ENCODE measurements around the gene SSTR3. TPM values are rescaled to one million over a fixed set of nuclear protein-coding genes. Genes with fewer than 3 reads are reported as not detected.

SSTR3 gene
- total and polyA plus RNA-seq, 9 of the 15 experiments (the other 6 are each of a cell fraction or from before 2014, with no cell fraction given) = 0.03 TPM; not detected in 8

DNA sequence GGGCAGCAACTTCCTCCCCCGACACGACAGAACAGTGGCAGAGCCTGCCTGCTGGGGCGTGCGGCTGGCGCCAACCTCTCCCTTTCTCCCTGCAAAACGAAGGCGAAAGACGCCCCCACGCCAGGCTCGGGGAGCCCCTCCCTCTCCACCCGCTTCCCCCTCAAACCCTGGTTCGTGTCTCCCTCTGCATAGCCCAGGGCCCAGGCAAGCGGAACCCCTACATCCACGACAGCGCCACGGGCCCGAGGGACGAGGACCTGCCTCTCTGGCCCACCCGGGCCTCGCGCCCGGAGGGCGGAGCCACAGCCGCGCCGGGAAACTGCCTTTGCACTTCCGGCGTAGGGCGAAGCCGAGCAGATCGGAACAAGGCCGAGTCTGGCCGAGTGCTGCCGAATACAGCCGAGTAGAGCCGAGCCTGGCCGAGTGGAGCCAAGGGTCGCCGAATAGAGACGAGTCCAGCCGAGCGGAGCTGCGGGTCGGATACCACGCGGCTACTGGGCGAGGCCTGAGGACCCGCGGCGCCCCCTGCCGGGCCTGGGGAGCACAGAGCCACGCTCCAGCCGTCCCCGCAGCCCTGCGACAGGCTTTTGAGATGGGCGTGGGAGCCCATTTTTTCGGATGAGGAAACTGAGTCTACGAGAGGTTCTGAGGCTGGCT is 13.0 kb downstream of the SSTR3 start (continued):
- TF ChIP-seq HDAC3 (IDR thresholded peaks at IDR 0.05; ENCODE audit: borderline replicate concordance, partially characterized antibody) (no peak), RBM34 (IDR thresholded peaks at IDR 0.05; ENCODE audit: borderline replicate concordance, insufficient read depth, low read length) (no peak), GTF2E2 (tag; IDR thresholded peaks at IDR 0.05) (no peak), ZNF217 (CRISPR knock-in tag; IDR thresholded peaks at IDR 0.05) (no peak), NFYB (IDR thresholded peaks at IDR 0.05; ENCODE audit: extremely low read depth, insufficient read length) (no peak), DPF2 (IDR thresholded peaks at IDR 0.05) (no peak), BMI1 (IDR thresholded peaks at IDR 0.05; ENCODE audit: low read length) (no peak), KDM2B (CRISPR knock-in tag; IDR thresholded peaks at IDR 0.05) (0 out of 2 replicates have a peak, but pooled peaks have one; percentile 57), CHD4 (IDR thresholded peaks at IDR 0.05; ENCODE audit: insufficient read depth, insufficient replicate concordance, low read depth, low read length, poor library complexity, severe bottlenecking) (no peak), ZNF318 (IDR thresholded peaks at IDR 0.05; ENCODE audit: borderline replicate concordance in 1 of 2, low read depth in 1 of 2) (no peak), ZBTB8A (IDR thresholded peaks at IDR 0.05; ENCODE audit: partially characterized antibody) (no peak), ZNF77 (CRISPR knock-in tag; IDR thresholded peaks at IDR 0.05) (no peak), PRMT5 (CRISPR knock-in tag; IDR thresholded peaks at IDR 0.05) (no peak), NR2C2 (CRISPR knock-in tag; IDR thresholded peaks at IDR 0.05) (peak; percentile 45; the same call in 1 of the 2 replicates), NR2C2 (tag; IDR thresholded peaks at IDR 0.05) (peak; percentile 75; the same call in 1 of the 2 replicates), FOXA3 (CRISPR knock-in tag; conservative IDR thresholded peaks at IDR 0.05 in 1 of 2, IDR thresholded peaks at IDR 0.05 in 1 of 2) (peak in 1 of 2 experiments; percentile 70; a peak in 1 of 4 replicates), PRPF4 (IDR thresholded peaks at IDR 0.05; ENCODE audit: insufficient read depth, low read depth, low read length, poor library complexity, severe bottlenecking) (no peak), RHOXF2B (CRISPR knock-in tag; conservative IDR thresholded peaks at IDR 0.05) (no peak), ZEB2 (IDR thresholded peaks at IDR 0.05) (no peak)
- TF ChIP-seq, protein P1, sequence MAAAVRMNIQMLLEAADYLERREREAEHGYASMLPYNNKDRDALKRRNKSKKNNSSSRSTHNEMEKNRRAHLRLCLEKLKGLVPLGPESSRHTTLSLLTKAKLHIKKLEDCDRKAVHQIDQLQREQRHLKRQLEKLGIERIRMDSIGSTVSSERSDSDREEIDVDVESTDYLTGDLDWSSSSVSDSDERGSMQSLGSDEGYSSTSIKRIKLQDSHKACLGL (CRISPR knock-in tag; IDR thresholded peaks at IDR 0.05; ENCODE audit: borderline replicate concordance, poor library complexity, severe bottlenecking) = no peak

All from K562 (cell line).